ENCODE data around the gene SELENOH.
"Not testable (repeated sequence)": the region's sequence is repeated elsewhere in the genome, so short reads cannot be mapped to it uniquely, and the experiment has no call there.

SELENOH gene

GRCh38 chr11:57716726-57717125 is 24.6 kb upstream of the SELENOH start:
- not testable (repeated sequence) for H2BK12ac ChIP-seq (ENCODE audit: low read length); H3K14ac ChIP-seq (ENCODE audit: low read length); H3K4me3 ChIP-seq (ENCODE audit: low read length in 2 of 2); H2BK5ac ChIP-seq (ENCODE audit: low read length); H2AK5ac ChIP-seq (ENCODE audit: low read depth, low read length); H3K23ac ChIP-seq (ENCODE audit: low read depth, low read length, poor library complexity); H3K27ac ChIP-seq (replicated peaks; ENCODE audit: low read length); H3K4me1 ChIP-seq (ENCODE audit: control insufficient read depth in 2 of 2, insufficient read depth in 1 of 2, low read depth in 1 of 2, low read length in 2 of 2); H3K4ac ChIP-seq (ENCODE audit: low read length); H3K9ac ChIP-seq (ENCODE audit: low read depth, low read length, poor library complexity); H3K79me1 ChIP-seq (ENCODE audit: low read depth, low read length); H2BK120ac ChIP-seq (ENCODE audit: low read depth, low read length); H3K4me2 ChIP-seq (ENCODE audit: insufficient read depth, low read length, poor library complexity, severe bottlenecking); H3K27me3 ChIP-seq (ENCODE audit: control insufficient read depth in 3 of 3, insufficient read depth in 3 of 3, low read depth in 1 of 3, low read length in 3 of 3); H4K8ac ChIP-seq (ENCODE audit: low read depth, low read length); H3K18ac ChIP-seq (ENCODE audit: low read length); H4K91ac ChIP-seq (ENCODE audit: low read depth, low read length, poor library complexity); DNase-seq (ENCODE audit: low spot score); H2BK15ac ChIP-seq (ENCODE audit: low read length); H2AFZ ChIP-seq (ENCODE audit: low read length); H3K9me3 ChIP-seq (replicated peaks in 1 of 2; ENCODE audit: control insufficient read depth in 2 of 2, insufficient read depth in 1 of 2, low read depth in 1 of 2, low read length in 2 of 2)
- WGBS, 2 donors (ENCODE audit: extremely low coverage in 2 of 2, insufficient read length in 2 of 2, insufficient replicate concordance in 1 of 2), result no CpG with 5 or more reads among the region's 34 CpGs
- H3K36me3 ChIP-seq (replicated peaks in 1 of 2; ENCODE audit: control insufficient read depth in 2 of 2, insufficient read depth in 2 of 2, low read length in 2 of 2), result peaks cover 7 to 38% of the 10 kb centered on the region in 2 donors

DNA sequence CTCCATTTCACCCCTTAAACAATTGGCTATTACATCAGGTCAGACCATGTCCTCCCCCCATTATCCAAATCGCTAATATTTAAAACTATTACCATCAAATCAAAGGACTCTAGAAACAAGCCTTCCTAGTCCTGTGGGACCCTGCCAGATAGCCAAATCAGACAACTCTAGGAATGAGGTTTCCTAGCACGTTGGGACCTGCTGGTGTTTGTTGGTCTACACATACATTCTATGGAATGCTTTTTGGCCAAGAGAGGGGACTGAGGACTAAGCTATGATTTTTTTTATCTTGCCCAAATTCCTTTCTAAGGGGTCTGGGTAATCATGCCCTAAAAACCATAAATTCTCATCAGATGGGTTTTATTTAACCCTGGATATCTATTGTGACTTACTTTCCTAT is 14.1 kb upstream of the SELENOH start:
- Histone ChIP-seq H3K79me1 (ENCODE audit: low read depth, low read length) (no peaks in the 10 kb centered on the region), H4K91ac (ENCODE audit: low read depth, low read length, poor library complexity) (no peak overlapping the region), H3K23ac (ENCODE audit: low read depth, low read length, poor library complexity) (no peak overlapping the region), H3K4me1 (ENCODE audit: control insufficient read depth in 2 of 2, insufficient read depth in 1 of 2, low read depth in 1 of 2, low read length in 2 of 2) (no peaks in the 10 kb centered on the region), H3K4me3 (ENCODE audit: low read length in 2 of 2) (no peak overlapping the region), H3K27ac (replicated peaks; ENCODE audit: low read length) (no peak overlapping the region), H3K4me2 (ENCODE audit: insufficient read depth, low read length, poor library complexity, severe bottlenecking) (no peak overlapping the region), H3K18ac (ENCODE audit: low read length) (no peak overlapping the region), H2AFZ (ENCODE audit: low read length) (no peak overlapping the region), H2BK12ac (ENCODE audit: low read length) (no peak overlapping the region), H2BK5ac (ENCODE audit: low read length) (no peak overlapping the region), H2BK15ac (ENCODE audit: low read length) (no peak overlapping the region), H3K9me3 (replicated peaks in 1 of 2; ENCODE audit: control insufficient read depth in 2 of 2, insufficient read depth in 1 of 2, low read depth in 1 of 2, low read length in 2 of 2) (no peaks in the 10 kb centered on the region), H3K27me3 (ENCODE audit: control insufficient read depth in 3 of 3, insufficient read depth in 3 of 3, low read depth in 1 of 3, low read length in 3 of 3) (no peaks in the 10 kb centered on the region), H4K8ac (ENCODE audit: low read depth, low read length) (no peak overlapping the region), H3K9ac (ENCODE audit: low read depth, low read length, poor library complexity) (no peak overlapping the region), H2AK5ac (ENCODE audit: low read depth, low read length) (no peak overlapping the region), H3K14ac (ENCODE audit: low read length) (no peak overlapping the region), H2BK120ac (ENCODE audit: low read depth, low read length) (no peak overlapping the region), H3K4ac (ENCODE audit: low read length) (no peak overlapping the region), H3K36me3 (replicated peaks in 1 of 2; ENCODE audit: control insufficient read depth in 2 of 2, insufficient read depth in 2 of 2, low read length in 2 of 2) (peaks cover 2 to 38% of the 10 kb centered on the region in 2 donors)
- DNase-seq (ENCODE audit: low spot score), result no peak
- WGBS, 2 donors (ENCODE audit: extremely low coverage in 2 of 2, insufficient read length in 2 of 2, insufficient replicate concordance in 1 of 2), result no CpG with 5 or more reads among the region's 2 CpGs

DNA sequence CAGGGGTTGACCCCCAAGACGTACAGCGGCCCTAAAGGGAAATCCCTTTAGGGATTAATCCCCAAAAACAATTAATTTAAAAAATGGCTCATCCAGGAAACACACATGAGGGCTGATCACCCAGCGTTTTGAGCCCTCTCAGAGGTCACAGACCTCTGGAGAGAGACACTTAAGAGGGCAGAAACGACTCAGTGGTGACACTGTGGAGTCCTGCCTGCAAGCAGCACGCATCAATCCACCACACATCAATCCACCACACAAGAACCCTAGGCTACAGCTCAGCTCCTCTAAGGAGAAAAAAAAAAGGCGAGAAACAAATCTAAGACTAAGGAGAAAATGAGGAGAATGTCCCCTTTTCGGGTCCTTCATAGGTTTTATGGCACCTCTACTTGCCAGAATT is 12.5 kb upstream of the SELENOH start:
- Histone ChIP-seq H2BK120ac (ENCODE audit: low read depth, low read length) (no peak overlapping the region), H2AFZ (ENCODE audit: low read length) (no peak overlapping the region), H3K36me3 (replicated peaks in 1 of 2; ENCODE audit: control insufficient read depth in 2 of 2, insufficient read depth in 2 of 2, low read length in 2 of 2) (peaks cover 3 to 34% of the 10 kb centered on the region in 2 donors), H3K18ac (ENCODE audit: low read length) (no peak overlapping the region), H2BK12ac (ENCODE audit: low read length) (no peak overlapping the region), H2BK15ac (ENCODE audit: low read length) (no peak overlapping the region), H2BK5ac (ENCODE audit: low read length) (no peak overlapping the region), H4K8ac (ENCODE audit: low read depth, low read length) (no peak overlapping the region), H3K27ac (replicated peaks; ENCODE audit: low read length) (no peak overlapping the region), H3K79me1 (ENCODE audit: low read depth, low read length) (no peaks in the 10 kb centered on the region), H3K14ac (ENCODE audit: low read length) (no peak overlapping the region), H3K4ac (ENCODE audit: low read length) (no peak overlapping the region), H3K9me3 (replicated peaks in 1 of 2; ENCODE audit: control insufficient read depth in 2 of 2, insufficient read depth in 1 of 2, low read depth in 1 of 2, low read length in 2 of 2) (no peaks in the 10 kb centered on the region), H3K9ac (ENCODE audit: low read depth, low read length, poor library complexity) (no peak overlapping the region), H3K4me1 (ENCODE audit: control insufficient read depth in 2 of 2, insufficient read depth in 1 of 2, low read depth in 1 of 2, low read length in 2 of 2) (no peaks in the 10 kb centered on the region), H2AK5ac (ENCODE audit: low read depth, low read length) (no peak overlapping the region), H4K91ac (ENCODE audit: low read depth, low read length, poor library complexity) (no peak overlapping the region), H3K23ac (ENCODE audit: low read depth, low read length, poor library complexity) (no peak overlapping the region), H3K4me2 (ENCODE audit: insufficient read depth, low read length, poor library complexity, severe bottlenecking) (no peak overlapping the region), H3K4me3 (ENCODE audit: low read length in 2 of 2) (no peak overlapping the region), H3K27me3 (ENCODE audit: control insufficient read depth in 3 of 3, insufficient read depth in 3 of 3, low read depth in 1 of 3, low read length in 3 of 3) (no peaks in the 10 kb centered on the region)
- DNase-seq (ENCODE audit: low spot score), result no peak
- WGBS, 2 donors (ENCODE audit: extremely low coverage in 2 of 2, insufficient read length in 2 of 2, insufficient replicate concordance in 1 of 2), result no CpG with 5 or more reads among the region's 7 CpGs

- Histone ChIP-seq H3K9ac (ENCODE audit: low read depth, low read length, poor library complexity) (no peak overlapping the region), H3K4me3 (ENCODE audit: low read length in 2 of 2) (no peak overlapping the region), H3K79me1 (ENCODE audit: low read depth, low read length) (no peaks in the 10 kb centered on the region), H3K36me3 (replicated peaks in 1 of 2; ENCODE audit: control insufficient read depth in 2 of 2, insufficient read depth in 2 of 2, low read length in 2 of 2) (peaks cover 3 to 33% of the 10 kb centered on the region in 2 donors), H2BK15ac (ENCODE audit: low read length) (no peak overlapping the region), H3K9me3 (replicated peaks in 1 of 2; ENCODE audit: control insufficient read depth in 2 of 2, insufficient read depth in 1 of 2, low read depth in 1 of 2, low read length in 2 of 2) (no peaks in the 10 kb centered on the region), H2BK12ac (ENCODE audit: low read length) (no peak overlapping the region), H3K14ac (ENCODE audit: low read length) (no peak overlapping the region), H3K27ac (replicated peaks; ENCODE audit: low read length) (no peak overlapping the region), H3K18ac (ENCODE audit: low read length) (no peak overlapping the region), H2BK120ac (ENCODE audit: low read depth, low read length) (no peak overlapping the region), H2AK5ac (ENCODE audit: low read depth, low read length) (no peak overlapping the region), H2BK5ac (ENCODE audit: low read length) (no peak overlapping the region), H3K4me1 (ENCODE audit: control insufficient read depth in 2 of 2, insufficient read depth in 1 of 2, low read depth in 1 of 2, low read length in 2 of 2) (no peaks in the 10 kb centered on the region), H3K23ac (ENCODE audit: low read depth, low read length, poor library complexity) (no peak overlapping the region), H3K4me2 (ENCODE audit: insufficient read depth, low read length, poor library complexity, severe bottlenecking) (no peak overlapping the region), H2AFZ (ENCODE audit: low read length) (no peak overlapping the region), H3K4ac (ENCODE audit: low read length) (no peak overlapping the region), H4K8ac (ENCODE audit: low read depth, low read length) (no peak overlapping the region), H4K91ac (ENCODE audit: low read depth, low read length, poor library complexity) (no peak overlapping the region), H3K27me3 (ENCODE audit: control insufficient read depth in 3 of 3, insufficient read depth in 3 of 3, low read depth in 1 of 3, low read length in 3 of 3) (no peaks in the 10 kb centered on the region)
- WGBS, 2 donors (ENCODE audit: extremely low coverage in 2 of 2, insufficient read length in 2 of 2, insufficient replicate concordance in 1 of 2), result no CpG with 5 or more reads among the region's 7 CpGs
- DNase-seq (ENCODE audit: low spot score), result no peak
Measured at GRCh38 chr11:57729479-57729878, 11.8 kb upstream of the SELENOH start.

All from neuronal stem cell (in vitro differentiated cells).